Lower leg skin (tissue), 3 donors: ENCODE measurements around the gene A4GALT.

ENCODE experiments used
- POLR2A ChIP-seq, 2 donors: fragments of 450-650 bp; IDR thresholded peaks; one replicate each; pipeline ENCODE4 v1.6.1; 2016 to 2017; ENCODE audit warnings: antibody characterized with exemption in 2 of 2, mild to moderate bottlenecking in 1 of 2, moderate library complexity in 1 of 2
- TF ChIP-seq, protein P1 (sequence below), 3 donors: fragments of 450-650 bp; IDR thresholded peaks; one replicate each; pipeline ENCODE4 v1.5.1; 2016; ENCODE audit warnings: antibody characterized with exemption in 3 of 3, mild to moderate bottlenecking in 3 of 3, moderate library complexity in 2 of 3

DNA sequence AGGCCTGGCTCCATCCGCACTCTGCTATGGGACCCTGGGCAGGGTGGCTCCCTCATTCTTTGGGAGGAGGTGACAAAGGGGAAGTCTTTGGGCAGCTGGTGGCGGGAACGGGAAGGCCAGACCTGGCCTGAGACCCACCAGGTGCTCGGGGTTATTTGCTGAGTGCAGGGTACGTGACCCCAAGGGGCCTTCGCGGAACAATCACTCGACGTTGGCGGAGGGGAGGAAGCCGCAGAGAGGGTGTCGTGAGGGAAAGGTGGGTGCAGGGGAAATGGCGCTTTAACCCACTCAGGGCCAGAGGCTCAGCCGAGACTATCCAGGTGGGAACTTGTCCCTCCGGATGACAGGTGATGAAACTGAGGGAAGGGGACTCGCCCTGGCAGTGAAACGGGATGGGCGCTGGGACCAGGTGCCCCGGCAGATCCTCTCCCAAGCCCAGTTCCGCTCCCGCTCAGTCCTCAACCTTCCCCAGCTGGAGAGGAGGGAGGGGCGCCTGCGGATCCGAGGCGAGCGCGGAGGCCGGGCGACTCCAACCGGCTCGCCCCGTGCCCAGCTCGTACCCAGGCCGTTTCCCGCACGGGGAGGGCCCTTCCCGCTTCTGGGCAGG is 911 bp downstream of the A4GALT start:
- TF ChIP-seq, protein P1, sequence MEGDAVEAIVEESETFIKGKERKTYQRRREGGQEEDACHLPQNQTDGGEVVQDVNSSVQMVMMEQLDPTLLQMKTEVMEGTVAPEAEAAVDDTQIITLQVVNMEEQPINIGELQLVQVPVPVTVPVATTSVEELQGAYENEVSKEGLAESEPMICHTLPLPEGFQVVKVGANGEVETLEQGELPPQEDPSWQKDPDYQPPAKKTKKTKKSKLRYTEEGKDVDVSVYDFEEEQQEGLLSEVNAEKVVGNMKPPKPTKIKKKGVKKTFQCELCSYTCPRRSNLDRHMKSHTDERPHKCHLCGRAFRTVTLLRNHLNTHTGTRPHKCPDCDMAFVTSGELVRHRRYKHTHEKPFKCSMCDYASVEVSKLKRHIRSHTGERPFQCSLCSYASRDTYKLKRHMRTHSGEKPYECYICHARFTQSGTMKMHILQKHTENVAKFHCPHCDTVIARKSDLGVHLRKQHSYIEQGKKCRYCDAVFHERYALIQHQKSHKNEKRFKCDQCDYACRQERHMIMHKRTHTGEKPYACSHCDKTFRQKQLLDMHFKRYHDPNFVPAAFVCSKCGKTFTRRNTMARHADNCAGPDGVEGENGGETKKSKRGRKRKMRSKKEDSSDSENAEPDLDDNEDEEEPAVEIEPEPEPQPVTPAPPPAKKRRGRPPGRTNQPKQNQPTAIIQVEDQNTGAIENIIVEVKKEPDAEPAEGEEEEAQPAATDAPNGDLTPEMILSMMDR (IDR thresholded peaks at IDR 0.05), result no peak
- no peak for TF ChIP-seq POLR2A (IDR thresholded peaks at IDR 0.05)
